Caco-2 (cell line): ENCODE data around the gene DENND4B. TPM values are rescaled to one million over a fixed set of nuclear protein-coding genes. Genes with fewer than 3 reads are reported as not detected.
"Not testable (repeated sequence)": the region's sequence is repeated elsewhere in the genome, so short reads cannot be mapped to it uniquely, and the experiment has no call there.

Experiments used
- BruUV-seq: library from RNA; stranded (reverse); fragments of 400-500 nt; replicated peaks from 2 replicates; lab custom pipeline; 2021; lab: Mats Ljungman, UMichigan
- CTCF ChIA-PET: fragments of 300-600 bp; sonication (Branson Sonifier 250); formaldehyde crosslinking; loops from one replicate; lab custom pipeline; 2022; ENCODE audit warnings: antibody characterized with exemption; lab: Charles Lee
- POLR2A ChIA-PET: fragments of 300-600 bp; sonication (Branson Sonifier 250); formaldehyde crosslinking; loops from one replicate; lab custom pipeline; 2022; ENCODE audit warnings: antibody characterized with exemption; lab: Charles Lee
- DNase-seq, 2 experiments: peaks; one replicate each; pipeline versions ENCODE4 v3.0.0 to v3.0.0-alpha.2; 2020 to 2022
- H3K27me3 ChIP-seq: replicated peaks from 2 replicates; pipeline ENCODE4 v1.6.0; 2011; ENCODE audit warnings: low read length; ENCODE audit not compliant: control insufficient read depth, insufficient read depth
- H3K36me3 ChIP-seq: 2 replicates; pipeline ENCODE4 v1.5.1; 2011; ENCODE audit warnings: low read length; ENCODE audit not compliant: control insufficient read depth, insufficient read depth
- H3K4me1 ChIP-seq: fragments of 250-450 bp; sonication (Bioruptor Pico); 2 replicates; pipeline ENCODE4 v1.5.1; 2020; ENCODE audit warnings: mild to moderate bottlenecking
- H3K4me3 ChIP-seq: 2 replicates; pipeline ENCODE4 v1.5.1; 2011; ENCODE audit warnings: low read depth, mild to moderate bottlenecking, control low read depth, low read length
- H3K9me3 ChIP-seq: fragments of 250-450 bp; sonication (Bioruptor Pico); 2 replicates; pipeline ENCODE4 v1.5.1; 2020; ENCODE audit warnings: mild to moderate bottlenecking, moderate library complexity
- H3K27ac Mint-ChIP-seq: one replicate; pipeline ENCODE4 v1.8.0; 2022; ENCODE audit warnings: mixed read lengths; ENCODE audit not compliant: unreplicated experiment
- H3K27me3 Mint-ChIP-seq: one replicate; pipeline ENCODE4 v1.8.0; 2022; ENCODE audit warnings: mixed read lengths; ENCODE audit not compliant: insufficient read depth, unreplicated experiment
- H3K36me3 Mint-ChIP-seq: one replicate; pipeline ENCODE4 v1.8.0; 2022; ENCODE audit warnings: mild to moderate bottlenecking, mixed read lengths; ENCODE audit not compliant: insufficient read depth, unreplicated experiment
- H3K4me1 Mint-ChIP-seq: one replicate; pipeline ENCODE4 v1.8.0; 2022; ENCODE audit warnings: low read depth, mixed read lengths; ENCODE audit not compliant: unreplicated experiment
- H3K4me3 Mint-ChIP-seq: one replicate; pipeline ENCODE4 v1.8.0; 2022; ENCODE audit warnings: mild to moderate bottlenecking, moderate library complexity, mixed read lengths; ENCODE audit not compliant: unreplicated experiment
- H3K9me3 Mint-ChIP-seq: one replicate; pipeline ENCODE4 v1.8.0; 2022; ENCODE audit warnings: mixed read lengths; ENCODE audit not compliant: unreplicated experiment
- CTCF ChIP-seq, 2 experiments: fragments of 200-600 bp in 1 of 2; IDR thresholded peaks; 1 replicate in 1 of 2; 2 replicates in 1 of 2; pipeline versions ENCODE4 v1.5.1 to v1.8.0; 2011 to 2022; ENCODE audit warnings: antibody characterized with exemption in 1 of 2, control low read depth in 1 of 2, inconsistent platforms in 1 of 2, low read depth in 1 of 2, low read length in 1 of 2, mild to moderate bottlenecking in 1 of 2, moderate library complexity in 1 of 2; ENCODE audit not compliant: insufficient read depth in 1 of 2, severe bottlenecking in 1 of 2, unreplicated experiment in 1 of 2
- intact Hi-C: fragments of 100-400 bp; cut with micrococcal nuclease; formaldehyde crosslinking; loops from one replicate; pipeline ENCODE4 v1.10.0; 2022; ENCODE audit not compliant: unreplicated experiment
- total RNA-seq: library from RNA; stranded (reverse); gene quantifications from 2 replicates; pipeline ENCODE4 v1.2.3, GENCODE V29; 2022

The DENND4B gene
- total RNA-seq, 1 experiment from 2014 or later, result 79.0 TPM

- H3K4me3 Mint-ChIP-seq, result peak overlapping the region; percentile 93
- H3K27me3 Mint-ChIP-seq, result peaks cover under 1% of the 10 kb centered on the region
- ChIA-PET CTCF (interaction anchor here (0.5 to 0.9 kb wide), 4 partner anchors 16 to 258 kb away, joined by 3 to 4 read pairs (median 3); partner anchors contain the start of genes CREB3L4 and INTS3), POLR2A (interaction anchor here (0.9 to 1.4 kb wide), 3 partner anchors 10 to 22 kb away, joined by 3 to 14 read pairs (median 3); partner anchors contain the start of gene SLC39A1)
- H3K36me3 Mint-ChIP-seq, result peaks cover 21% of the 10 kb centered on the region
- no TSS peak for BruUV-seq
- TF ChIP-seq CTCF (IDR thresholded peaks at IDR 0.05; ENCODE audit: insufficient read depth in 1 of 2, low read depth in 1 of 2, low read length in 1 of 2, severe bottlenecking in 1 of 2, unreplicated experiment in 1 of 2), result no peak
- no peaks in the 10 kb centered on the region; the same call in 1 of the 2 replicates for H3K36me3 ChIP-seq
- H3K9me3 ChIP-seq, result no peaks in the 10 kb centered on the region
- peaks cover 17% of the 10 kb centered on the region for H3K4me1 ChIP-seq
- no peaks in the 10 kb centered on the region for H3K27me3 ChIP-seq
- peak overlapping the region; percentile 83 for H3K27ac Mint-ChIP-seq
- peaks cover 10% of the 10 kb centered on the region for H3K9me3 Mint-ChIP-seq
- DNase-seq, result no peak
- intact Hi-C loops, result loop anchor here (5.0 kb wide), 1 partner anchor 203 kb away; no protein-coding TSS in a partner anchor
- H3K4me1 Mint-ChIP-seq, result peaks cover 24% of the 10 kb centered on the region
- peak overlapping the region; percentile 48 for H3K4me3 ChIP-seq
Measured at GRCh38 chr1:153985341-153985912, 38.9 kb upstream of the DENND4B start.

GRCh38 chr1:153984123-153984894 lies 37.8 kb upstream of the DENND4B start:
- peak overlapping the region; percentile 93 for H3K4me3 Mint-ChIP-seq
- H3K36me3 Mint-ChIP-seq, result peaks cover 18% of the 10 kb centered on the region
- CTCF ChIA-PET, result interaction anchor here (0.6 to 1.0 kb wide), 2 partner anchors 17 to 436 kb away, joined by 3 read pairs; partner anchors contain the start of gene CREB3L4
- Histone ChIP-seq H3K4me1 (peaks cover 13% of the 10 kb centered on the region), H3K9me3 (no peaks in the 10 kb centered on the region), H3K27me3 (no peaks in the 10 kb centered on the region), H3K36me3 (no peaks in the 10 kb centered on the region; the same call in 1 of the 2 replicates), H3K4me3 (no peak overlapping the region)
- H3K27me3 Mint-ChIP-seq, result no peaks in the 10 kb centered on the region
- peaks cover 17% of the 10 kb centered on the region for H3K4me1 Mint-ChIP-seq
- no peak overlapping the region for H3K27ac Mint-ChIP-seq
- intact Hi-C loops, result no loop called here
- TF ChIP-seq CTCF (IDR thresholded peaks at IDR 0.05; ENCODE audit: insufficient read depth in 1 of 2, low read depth in 1 of 2, low read length in 1 of 2, severe bottlenecking in 1 of 2, unreplicated experiment in 1 of 2), result no peak
- H3K9me3 Mint-ChIP-seq, result no peaks in the 10 kb centered on the region
- DNase-seq, result no peak
- no TSS peak for BruUV-seq
- POLR2A ChIA-PET, result no interaction called here

- TSS peak; percentile 66 for BruUV-seq
- Mint-ChIP-seq H3K36me3 (peaks cover 22% of the 10 kb centered on the region), H3K4me1 (peaks cover 17% of the 10 kb centered on the region)
- intact Hi-C loops, DNase-seq, CTCF ChIA-PET, H3K27me3 ChIP-seq, H3K4me3 ChIP-seq, H3K4me1 ChIP-seq, H3K9me3 Mint-ChIP-seq, H3K9me3 ChIP-seq, POLR2A ChIA-PET, H3K27me3 Mint-ChIP-seq, H3K4me3 Mint-ChIP-seq, H3K36me3 ChIP-seq, H3K27ac Mint-ChIP-seq: not testable (repeated sequence)
Measured at GRCh38 chr1:153981735-153982134, 35.2 kb upstream of the DENND4B start.

- BruUV-seq, intact Hi-C loops, H3K27me3 Mint-ChIP-seq, H3K9me3 Mint-ChIP-seq, H3K4me1 ChIP-seq, H3K27me3 ChIP-seq, H3K4me1 Mint-ChIP-seq, DNase-seq, H3K36me3 ChIP-seq, H3K9me3 ChIP-seq, H3K4me3 ChIP-seq: not testable (repeated sequence)
- H3K27ac Mint-ChIP-seq, result peak overlapping the region; percentile 92
- ChIA-PET CTCF (interaction anchor here (0.6 to 0.9 kb wide), 2 partner anchors 11 to 236 kb away, joined by 3 read pairs; partner anchors contain the start of gene RPS27), POLR2A (interaction anchor here (2.7 to 4.0 kb wide), 2 partner anchors 11 to 14 kb away, joined by 26 to 105 read pairs; partner anchors contain the start of genes CREB3L4, RPS27 and SLC39A1)
- H3K36me3 Mint-ChIP-seq, result peaks cover 34% of the 10 kb centered on the region
- peak overlapping the region; percentile 95 for H3K4me3 Mint-ChIP-seq
Measured at GRCh38 chr1:153979091-153979490, 32.6 kb upstream of the DENND4B start.
